ENCODE measurements around the gene BAHCC1.

The BAHCC1 gene

GRCh38 chr17:81398832-81399411 lies 3.7 kb downstream of the BAHCC1 start:
- no peak for DNase-seq

GRCh38 chr17:81399481-81400153 lies 4.4 kb downstream of the BAHCC1 start:
- DNase-seq, result no peak

GRCh38 chr17:81400154-81400977 lies 5.1 kb downstream of the BAHCC1 start:
- no peak for DNase-seq

GRCh38 chr17:81400996-81401722 lies 5.9 kb downstream of the BAHCC1 start:
- DNase-seq, result no peak

GRCh38 chr17:81401723-81402529 lies 6.7 kb downstream of the BAHCC1 start:
- no peak for DNase-seq

- no peak for DNase-seq
Observed at GRCh38 chr17:81402530-81402941, 7.3 kb downstream of the BAHCC1 start.

GRCh38 chr17:81402981-81403467 lies 7.8 kb downstream of the BAHCC1 start:
- DNase-seq, result no peak

- DNase-seq, result no peak
Observed at GRCh38 chr17:81403671-81404534, 8.6 kb downstream of the BAHCC1 start.

- DNase-seq, result no peak
Observed at GRCh38 chr17:81404558-81405165, 9.4 kb downstream of the BAHCC1 start.

- no peak for DNase-seq
Observed at GRCh38 chr17:81405411-81405872, 10.2 kb downstream of the BAHCC1 start.

GRCh38 chr17:81406117-81406953 lies 11.1 kb downstream of the BAHCC1 start:
- no peak for DNase-seq

GRCh38 chr17:81408049-81408448 lies 12.8 kb downstream of the BAHCC1 start:
- DNase-seq, result no peak

GRCh38 chr17:81409190-81409935 lies 14.1 kb downstream of the BAHCC1 start:
- DNase-seq, result no peak

GRCh38 chr17:81410852-81411251 lies 15.6 kb downstream of the BAHCC1 start:
- DNase-seq, result no peak

GRCh38 chr17:81411305-81411704 lies 16.0 kb downstream of the BAHCC1 start:
- DNase-seq, result no peak

- peak; percentile 52 for DNase-seq
Observed at GRCh38 chr17:81412490-81413093, 17.3 kb downstream of the BAHCC1 start.

- DNase-seq, result no peak
Observed at GRCh38 chr17:81413497-81414135, 18.4 kb downstream of the BAHCC1 start.
